Activated B cell treated with CpG ODN at 0.5 μM for 24 hours (primary cell): ENCODE data around the gene RPAP3. TPM values are rescaled to one million over a fixed set of nuclear protein-coding genes. Genes with fewer than 3 reads are reported as not detected.

ENCODE experiments used
- ATAC-seq: fragments of 200-7000 bp; cut with Tn5 transposase; one replicate; pipeline ENCODE4 v1.10.0; 2021; ENCODE audit warnings: low read depth, mild to moderate bottlenecking, moderate library complexity
- CTCF ChIA-PET: fragments of 350-600 bp; sonication (Branson Sonifier 250); formaldehyde crosslinking; loops from one replicate; lab custom pipeline; 2021; ENCODE audit warnings: antibody characterized with exemption; lab: Charles Lee
- POLR2A ChIA-PET: fragments of 350-600 bp; sonication (Branson Sonifier 250); formaldehyde crosslinking; loops from one replicate; lab custom pipeline; 2021; ENCODE audit warnings: antibody characterized with exemption; lab: Charles Lee
- DNase-seq: peaks from one replicate; pipeline ENCODE4 v3.0.0; 2022
- H3K27ac Mint-ChIP-seq: one replicate; pipeline ENCODE4 v1.8.0; 2020; ENCODE audit warnings: mixed read lengths
- H3K27me3 Mint-ChIP-seq: one replicate; pipeline ENCODE4 v1.8.0; 2021; ENCODE audit warnings: mixed read lengths
- H3K36me3 Mint-ChIP-seq: one replicate; pipeline ENCODE4 v1.8.0; 2021; ENCODE audit warnings: low read depth, mixed read lengths
- H3K4me1 Mint-ChIP-seq: one replicate; pipeline ENCODE4 v1.8.0; 2021; ENCODE audit warnings: mixed read lengths
- H3K4me3 Mint-ChIP-seq: one replicate; pipeline ENCODE4 v1.8.0; 2020; ENCODE audit warnings: mild to moderate bottlenecking, mixed read lengths
- H3K9me3 Mint-ChIP-seq: one replicate; pipeline ENCODE4 v1.8.0; 2020; ENCODE audit warnings: mixed read lengths
- CTCF ChIP-seq: fragments of 200-600 bp; IDR thresholded peaks from one replicate; pipeline ENCODE4 v1.8.0; 2022; ENCODE audit warnings: antibody characterized with exemption, mild to moderate bottlenecking
- intact Hi-C: fragments of 100-400 bp; cut with micrococcal nuclease; formaldehyde crosslinking; loops from one replicate; pipeline ENCODE4 v1.15.1; 2024
- total RNA-seq: library from RNA; stranded (reverse); gene quantifications from 2 replicates; pipeline ENCODE4 v1.2.3, GENCODE V29; 2022

Gene RPAP3
- total RNA-seq, 1 donor from 2014 or later: 60.5 TPM

- Mint-ChIP-seq H3K4me3 (peak overlapping the region; percentile 47), H3K27ac (peak overlapping the region; percentile 72), H3K9me3 (no peaks in the 10 kb centered on the region), H3K4me1 (peaks cover 72% of the 10 kb centered on the region), H3K36me3 (peaks cover 10% of the 10 kb centered on the region), H3K27me3 (no peaks in the 10 kb centered on the region)
- TF ChIP-seq CTCF: no peak
- intact Hi-C loops: loop anchor here (2.0 to 10.0 kb wide), 10 partner anchors 19 to 1981 kb away; partner anchors contain the start of genes AMIGO2, ARID2, PCED1B and SCAF11
- ATAC-seq: no peak
- CTCF ChIA-PET: interaction anchor here (1.1 to 3.5 kb wide), 3 partner anchors 35 to 131 kb away, joined by 3 to 16 read pairs (median 14); no protein-coding TSS in a partner anchor
- POLR2A ChIA-PET: interaction anchor here (0.6 to 3.4 kb wide), 4 partner anchors 33 to 395 kb away, joined by 3 to 30 read pairs (median 4); no protein-coding TSS in a partner anchor
- no peak for DNase-seq
Measured at GRCh38 chr12:47707905-47708543, 2.2 kb upstream of the RPAP3 start.

- no peak for TF ChIP-seq CTCF
- DNase-seq (no peak), ATAC-seq (no peak)
- Mint-ChIP-seq H3K4me3 (peak overlapping the region; percentile 42), H3K27me3 (no peaks in the 10 kb centered on the region), H3K36me3 (peaks cover 12% of the 10 kb centered on the region), H3K27ac (peak overlapping the region; percentile 72), H3K9me3 (no peaks in the 10 kb centered on the region), H3K4me1 (peaks cover 75% of the 10 kb centered on the region)
- intact Hi-C loops: loop anchor here (2.0 to 10.0 kb wide), 9 partner anchors 33 to 1980 kb away; partner anchors contain the start of genes AMIGO2, ARID2, PCED1B and SCAF11
- POLR2A ChIA-PET: interaction anchor here (0.6 to 3.4 kb wide), 8 partner anchors 9 to 1015 kb away, joined by 3 to 30 read pairs (median 5); partner anchors contain the start of gene SLC48A1
- CTCF ChIA-PET: interaction anchor here (0.8 to 3.5 kb wide), 5 partner anchors 10 to 131 kb away, joined by 3 to 16 read pairs (median 3); no protein-coding TSS in a partner anchor
Measured at GRCh38 chr12:47707355-47707754, 1.5 kb upstream of the RPAP3 start.

DNA sequence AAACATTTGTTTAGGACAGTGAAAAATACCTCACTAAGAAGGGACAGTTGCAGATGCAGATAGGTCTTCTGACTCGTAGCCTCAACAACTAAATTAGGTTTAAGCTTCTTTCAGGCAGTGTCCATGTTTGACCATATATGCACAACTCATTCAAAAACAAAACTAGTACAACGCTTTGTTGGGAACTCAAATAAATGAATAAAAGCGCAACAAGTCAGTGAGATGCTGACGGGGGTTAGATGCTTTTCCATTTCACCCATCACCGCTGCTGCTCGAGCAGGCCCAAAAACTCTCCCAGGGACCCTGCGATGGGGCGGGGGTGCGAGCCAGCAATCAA, 633 bp downstream of the RPAP3 start:
- intact Hi-C loops: loop anchor here (5.0 to 10.0 kb wide), 8 partner anchors 398 to 1978 kb away; partner anchors contain the start of genes AMIGO2, ARID2, PCED1B and SCAF11
- no peak for ATAC-seq
- DNase-seq: no peak
- POLR2A ChIA-PET: interaction anchor here (1.3 to 3.4 kb wide), 4 partner anchors 35 to 127 kb away, joined by 3 to 30 read pairs (median 8); partner anchors contain the start of gene RAPGEF3
- Mint-ChIP-seq H3K27ac (peak overlapping the region; percentile 98), H3K9me3 (no peaks in the 10 kb centered on the region), H3K36me3 (peaks cover 29% of the 10 kb centered on the region), H3K27me3 (no peaks in the 10 kb centered on the region), H3K4me1 (peaks cover 70% of the 10 kb centered on the region), H3K4me3 (peak overlapping the region; percentile 97)
- TF ChIP-seq CTCF: no peak
- CTCF ChIA-PET: interaction anchor here (1.6 to 3.5 kb wide), 4 partner anchors 36 to 131 kb away, joined by 4 to 16 read pairs (median 6); partner anchors contain the start of gene SLC48A1

DNA sequence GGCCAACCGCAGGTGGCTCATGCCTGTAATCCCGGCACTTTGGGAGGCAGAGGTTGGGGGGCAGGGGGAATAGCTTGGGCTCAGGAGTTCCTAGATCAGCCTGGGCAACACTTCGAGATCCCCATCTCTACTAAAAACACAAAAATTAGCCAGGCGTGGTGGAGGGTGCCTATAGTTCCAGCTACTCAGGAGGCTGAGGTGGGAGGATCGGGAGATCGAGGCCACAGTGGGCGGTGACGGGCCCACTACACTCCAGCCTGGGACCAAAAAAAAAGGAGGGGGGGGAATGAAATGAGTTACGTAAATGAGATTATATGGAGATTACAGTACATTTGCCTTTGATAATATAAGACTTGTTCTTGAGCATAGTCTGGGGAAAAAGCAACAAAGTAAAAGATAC, 1.1 kb downstream of the RPAP3 start:
- peak overlapping the region; percentile 97 for H3K4me3 Mint-ChIP-seq
- H3K27ac Mint-ChIP-seq: peak overlapping the region; percentile 98
- no peak for TF ChIP-seq CTCF
- DNase-seq: no peak
- H3K9me3 Mint-ChIP-seq: no peaks in the 10 kb centered on the region
- ChIA-PET CTCF (interaction anchor here (1.6 to 1.7 kb wide), 3 partner anchors 36 to 131 kb away, joined by 4 to 6 read pairs (median 5); partner anchors contain the start of gene SLC48A1), POLR2A (interaction anchor here (0.6 to 3.4 kb wide), 5 partner anchors 36 to 1580 kb away, joined by 3 to 30 read pairs (median 7); partner anchors contain the start of gene RAPGEF3)
- intact Hi-C loops: loop anchor here (5.0 to 10.0 kb wide), 8 partner anchors 397 to 1977 kb away; partner anchors contain the start of genes AMIGO2, ARID2, PCED1B and SCAF11
- H3K27me3 Mint-ChIP-seq: no peaks in the 10 kb centered on the region
- H3K36me3 Mint-ChIP-seq: peaks cover 34% of the 10 kb centered on the region
- ATAC-seq: no peak
- H3K4me1 Mint-ChIP-seq: peaks cover 67% of the 10 kb centered on the region

- ChIA-PET CTCF (no interaction called here), POLR2A (no interaction called here)
- no peak for DNase-seq
- ATAC-seq: no peak
- Mint-ChIP-seq H3K36me3 (peaks cover 51% of the 10 kb centered on the region), H3K4me3 (no peak overlapping the region), H3K9me3 (no peaks in the 10 kb centered on the region), H3K4me1 (peaks cover 57% of the 10 kb centered on the region), H3K27me3 (no peaks in the 10 kb centered on the region), H3K27ac (no peak overlapping the region)
- no peak for TF ChIP-seq CTCF
- intact Hi-C loops: loop anchor here (10.0 kb wide), 2 partner anchors 1525 to 1705 kb away; partner anchors contain the start of gene SCAF11
Measured at GRCh38 chr12:47700263-47700662, 5.6 kb downstream of the RPAP3 start.
